Ovary (tissue), 9 donors: ENCODE measurements around the gene SORBS1. TPM values are rescaled to one million over a fixed set of nuclear protein-coding genes. Genes with fewer than 3 reads are reported as not detected.

ENCODE experiments used
- DNase-seq, 5 donors: peaks; one replicate each; pipeline ENCODE4 v3.0.0-alpha.2; 2019 to 2020
- H3K27ac ChIP-seq, 2 donors: fragments of 200-600 bp; one replicate each; pipeline versions ENCODE4 v1.5.1 to v1.8.0; 2019 to 2022
- H3K27me3 ChIP-seq: fragments of 200-600 bp; one replicate; pipeline ENCODE4 v1.8.0; 2022
- H3K36me3 ChIP-seq: fragments of 200-600 bp; sonication (generic); one replicate; pipeline ENCODE4 v1.5.1; 2019
- H3K4me1 ChIP-seq: one replicate; pipeline ENCODE4 v1.8.1; 2013; ENCODE audit warnings: mild to moderate bottlenecking, moderate library complexity; ENCODE audit not compliant: insufficient read depth
- H3K4me3 ChIP-seq: fragments of 200-600 bp; sonication (generic); one replicate; pipeline ENCODE4 v1.5.1; 2017
- H3K9me3 ChIP-seq, 2 donors: fragments of 200-600 bp in 1 of 2; sonication (generic) in 1 of 2; one replicate each; pipeline versions ENCODE4 v1.5.1 to v1.8.1; 2013 to 2019; ENCODE audit warnings: mild to moderate bottlenecking in 1 of 2, moderate library complexity in 1 of 2
- EP300 ChIP-seq: sonication (generic); formaldehyde crosslinking; IDR thresholded peaks from one replicate; pipeline ENCODE4 v1.6.1; 2017; ENCODE audit warnings: antibody characterized with exemption
- POLR2A ChIP-seq: fragments of 450-650 bp; IDR thresholded peaks from one replicate; pipeline ENCODE4 v1.6.1; 2017; ENCODE audit warnings: antibody characterized with exemption, mild to moderate bottlenecking, moderate library complexity
- WGBS, 3 donors: extraction: QIAGEN DNeasy Blood & Tissue Kit in 1 of 3; methylation state at CpG; one replicate each; pipeline versions ENCODE4 v1.1.5 to v1.1.7; 2013 to 2017; 5-methylcytosine and 5-hydroxymethylcytosine counted together
- intact Hi-C, 4 donors: fragments of 100-400 bp; cut with DNase I; formaldehyde crosslinking; loops; one replicate each; pipeline versions ENCODE4 v1.11.0 to v1.15.1; 2022 to 2023
- polyA plus RNA-seq, 2 donors: library from polyadenylated mRNA; stranded (reverse); fragments of 200-250 nt in 1 of 2; fragments of 350-450 nt in 1 of 2; fragmentation: Illumina TruSeq in 1 of 2; extraction: RNeasy Lipid Tissue Mini Kit (QIAGEN cat#74804) in 1 of 2; gene quantifications; one replicate each; pipeline ENCODE4 v1.2.3, GENCODE V29; 2013 to 2014
- total RNA-seq, 7 donors: library from RNA; depleted of rRNA in 2 of 7; stranded (reverse); fragments of >200 nt in 2 of 7; fragmentation: NEBNext Ultra II Directional in 3 of 7; extraction: Animal tissue kit (Norgen Biotek cat#: 25700) in 3 of 7; gene quantifications; one replicate each; pipeline versions ENCODE4 v1.1.0 to v1.2.4, GENCODE V29; 2016 to 2023
- TF ChIP-seq, protein P1 (sequence below), 3 donors: fragments of 450-650 bp in 2 of 3; fragments of 200-600 bp in 1 of 3; IDR thresholded peaks; one replicate each; pipeline versions ENCODE4 v1.5.1 to v1.8.0; 2016 to 2022; ENCODE audit warnings: antibody characterized with exemption in 3 of 3, mild to moderate bottlenecking in 1 of 3
- donor health status: DM: no; HTN: no; CAD: no; lungs with moderate emphysema.
- donor health status: DM: no; HTN: no; CAD: no.
- donor health status: Bipolar disorder and iron deficiency.
- donor health status: DM: yes; HTN: yes; CAD: no.
- donor health status: DM: no; HTN: no; CAD: no.
- donor health status: DM: yes; HTN: yes; CAD: no.

Gene SORBS1
- total and polyA plus RNA-seq, 9 donors, result 10.7 to 156 (median 20.0) TPM

- intact Hi-C loops, result no loop called here
- no peaks in the 10 kb centered on the region for H3K27me3 ChIP-seq
- no peaks in the 10 kb centered on the region for H3K4me1 ChIP-seq
- no peak for DNase-seq
- H3K36me3 ChIP-seq, result no peaks in the 10 kb centered on the region
- no peak overlapping the region for H3K4me3 ChIP-seq
- WGBS, 3 donors, result 82 to 90% (median 86%) methylated on average over 27 of the region's 27 CpGs
- no peaks in the 10 kb centered on the region for H3K9me3 ChIP-seq
- TF ChIP-seq, protein P1, sequence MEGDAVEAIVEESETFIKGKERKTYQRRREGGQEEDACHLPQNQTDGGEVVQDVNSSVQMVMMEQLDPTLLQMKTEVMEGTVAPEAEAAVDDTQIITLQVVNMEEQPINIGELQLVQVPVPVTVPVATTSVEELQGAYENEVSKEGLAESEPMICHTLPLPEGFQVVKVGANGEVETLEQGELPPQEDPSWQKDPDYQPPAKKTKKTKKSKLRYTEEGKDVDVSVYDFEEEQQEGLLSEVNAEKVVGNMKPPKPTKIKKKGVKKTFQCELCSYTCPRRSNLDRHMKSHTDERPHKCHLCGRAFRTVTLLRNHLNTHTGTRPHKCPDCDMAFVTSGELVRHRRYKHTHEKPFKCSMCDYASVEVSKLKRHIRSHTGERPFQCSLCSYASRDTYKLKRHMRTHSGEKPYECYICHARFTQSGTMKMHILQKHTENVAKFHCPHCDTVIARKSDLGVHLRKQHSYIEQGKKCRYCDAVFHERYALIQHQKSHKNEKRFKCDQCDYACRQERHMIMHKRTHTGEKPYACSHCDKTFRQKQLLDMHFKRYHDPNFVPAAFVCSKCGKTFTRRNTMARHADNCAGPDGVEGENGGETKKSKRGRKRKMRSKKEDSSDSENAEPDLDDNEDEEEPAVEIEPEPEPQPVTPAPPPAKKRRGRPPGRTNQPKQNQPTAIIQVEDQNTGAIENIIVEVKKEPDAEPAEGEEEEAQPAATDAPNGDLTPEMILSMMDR (IDR thresholded peaks at IDR 0.05), result no peak
- TF ChIP-seq EP300, result no peak
- no peak for TF ChIP-seq POLR2A
- H3K27ac ChIP-seq, result no peak overlapping the region
Observed at GRCh38 chr10:95414016-95414830, 146.9 kb downstream of the SORBS1 start.

- Histone ChIP-seq H3K9me3 (no peaks in the 10 kb centered on the region), H3K27ac (no peak overlapping the region), H3K27me3 (no peaks in the 10 kb centered on the region), H3K4me3 (no peak overlapping the region), H3K4me1 (no peaks in the 10 kb centered on the region), H3K36me3 (no peaks in the 10 kb centered on the region)
- 83 to 90% (median 88%) methylated on average over 5 of the region's 5 CpGs for WGBS, 3 donors
- DNase-seq, result no peak
- TF ChIP-seq, protein P1 (IDR thresholded peaks at IDR 0.05), result no peak
- TF ChIP-seq POLR2A (no peak), EP300 (no peak)
- intact Hi-C loops, result no loop called here
Observed at GRCh38 chr10:95413588-95413987, 147.6 kb downstream of the SORBS1 start.

DNA sequence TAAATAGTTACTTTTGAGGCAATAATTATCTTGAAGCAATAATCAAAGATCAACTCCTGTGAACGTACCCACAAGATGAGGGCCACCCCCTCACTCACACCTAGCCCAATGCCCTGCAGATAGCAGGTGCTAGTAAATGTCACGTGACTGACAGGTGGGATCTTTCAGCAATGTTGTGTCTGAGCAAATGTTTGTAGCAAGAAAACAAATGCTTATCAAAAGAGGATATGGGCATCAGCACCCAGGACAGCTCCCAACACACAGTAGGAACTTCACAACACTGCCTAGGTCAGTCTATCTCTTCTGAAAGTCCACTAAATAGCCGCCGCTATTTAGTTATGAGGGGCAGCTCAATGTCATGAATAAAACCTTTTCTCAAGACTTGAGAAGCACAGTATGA, 149.5 kb downstream of the SORBS1 start:
- no peak overlapping the region for H3K4me3 ChIP-seq
- no peaks in the 10 kb centered on the region for H3K9me3 ChIP-seq
- no peak for TF ChIP-seq EP300
- TF ChIP-seq, protein P1 (IDR thresholded peaks at IDR 0.05), result no peak
- no peak for TF ChIP-seq POLR2A
- DNase-seq, result no peak
- intact Hi-C loops, result no loop called here
- no peaks in the 10 kb centered on the region for H3K4me1 ChIP-seq
- H3K36me3 ChIP-seq, result no peaks in the 10 kb centered on the region
- H3K27ac ChIP-seq, result no peak overlapping the region
- no peaks in the 10 kb centered on the region for H3K27me3 ChIP-seq
- WGBS, 3 donors, result 73 to 79% (median 78%) methylated on average over 4 of the region's 4 CpGs

DNA sequence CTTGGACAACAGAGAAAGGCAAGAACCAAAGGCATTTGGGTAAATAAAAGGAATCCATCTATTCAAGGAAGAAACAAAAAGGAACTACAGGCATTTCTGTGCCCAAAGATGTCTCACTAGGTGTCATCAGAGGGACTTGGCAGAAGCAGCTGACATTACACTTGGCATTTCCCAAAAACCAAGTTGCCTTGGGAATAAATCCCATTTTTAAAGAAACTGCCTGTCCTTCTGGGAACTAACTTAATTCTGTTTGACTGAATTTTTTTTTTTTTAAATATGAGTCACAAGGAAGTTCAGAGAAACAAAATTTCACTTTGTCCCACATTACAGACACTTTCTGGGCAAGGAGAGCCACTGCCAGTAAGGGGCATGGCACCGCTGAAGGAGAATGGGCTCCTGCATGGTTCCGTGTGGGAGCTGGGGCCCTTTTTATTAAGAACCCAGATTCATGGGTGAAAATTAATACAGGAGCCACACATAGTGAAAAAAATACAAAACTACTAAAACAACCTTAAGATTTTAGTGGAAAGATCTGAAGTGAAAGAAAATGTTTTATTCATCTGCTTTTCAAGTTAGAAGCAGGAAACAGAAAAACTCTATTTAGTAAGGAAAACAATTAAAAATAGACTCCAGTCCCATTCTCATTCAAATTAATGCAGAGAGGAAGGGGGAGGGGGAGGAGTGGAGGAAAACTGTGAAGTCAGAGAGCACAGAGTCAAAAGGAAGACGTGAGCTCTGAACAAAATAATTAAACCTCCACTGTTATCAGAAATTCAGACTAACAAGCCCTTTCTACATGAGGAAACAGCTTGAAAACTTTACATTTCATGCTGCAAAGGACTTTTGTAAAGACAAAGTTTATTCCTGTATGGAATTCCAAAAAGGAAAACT, 151.9 kb downstream of the SORBS1 start:
- no peak for DNase-seq
- Histone ChIP-seq H3K36me3 (no peaks in the 10 kb centered on the region), H3K9me3 (no peaks in the 10 kb centered on the region), H3K27me3 (no peaks in the 10 kb centered on the region), H3K4me1 (no peaks in the 10 kb centered on the region), H3K27ac (peak overlapping the region in 1 of 2 donors; percentile 51), H3K4me3 (no peak overlapping the region)
- TF ChIP-seq, protein P1 (IDR thresholded peaks at IDR 0.05), result no peak
- TF ChIP-seq POLR2A (no peak), EP300 (peak; percentile 63)
- 19 to 32% (median 23%) methylated on average over 3 of the region's 3 CpGs for WGBS, 3 donors
- intact Hi-C loops, result no loop called here
